WERI-Rb-1 (cell line): Measurements from ENCODE around the gene PIGN.

Experiments
- DNase-seq: peaks from one replicate; pipeline ENCODE4 v3.0.0-alpha.2; 2020
- H3K27ac ChIP-seq: fragments of 250-450 bp; sonication (Bioruptor Pico); 2 replicates; pipeline ENCODE4 v1.5.1; 2020; ENCODE audit warnings: mild to moderate bottlenecking, moderate library complexity
- H3K27me3 ChIP-seq: fragments of 250-450 bp; sonication (Bioruptor Pico); 2 replicates; pipeline ENCODE4 v1.5.1; 2021; ENCODE audit warnings: mild to moderate bottlenecking, low read depth, moderate library complexity; ENCODE audit not compliant: insufficient read depth, severe bottlenecking
- H3K36me3 ChIP-seq: fragments of 250-450 bp; sonication (Bioruptor Pico); 2 replicates; pipeline ENCODE4 v1.5.1; 2020; ENCODE audit warnings: mild to moderate bottlenecking, moderate library complexity
- H3K4me3 ChIP-seq: 2 replicates; pipeline ENCODE4 v1.5.1; 2011; ENCODE audit warnings: low read depth, mild to moderate bottlenecking, control low read depth, low read length
- H3K9me3 ChIP-seq: fragments of 250-450 bp; sonication (Bioruptor Pico); 2 replicates; pipeline ENCODE4 v1.5.1; 2021; ENCODE audit warnings: mild to moderate bottlenecking, moderate library complexity; ENCODE audit not compliant: severe bottlenecking
- CTCF ChIP-seq: IDR thresholded peaks from 2 replicates; pipeline ENCODE4 v1.5.1; 2011; ENCODE audit warnings: low read depth, mild to moderate bottlenecking, control low read depth, inconsistent platforms, low read length

PIGN gene

GRCh38 chr18:62018034-62018758 lies 168.7 kb downstream of the PIGN start:
- no peak overlapping the region for H3K27ac ChIP-seq
- H3K36me3 ChIP-seq: no peaks in the 10 kb centered on the region
- TF ChIP-seq CTCF: no peak
- no peaks in the 10 kb centered on the region for H3K27me3 ChIP-seq
- no peak overlapping the region for H3K4me3 ChIP-seq
- H3K9me3 ChIP-seq: peaks cover 3% of the 10 kb centered on the region
- no peak for DNase-seq

GRCh38 chr18:62017618-62018017 lies 169.2 kb downstream of the PIGN start:
- Histone ChIP-seq H3K4me3 (no peak overlapping the region), H3K27ac (no peak overlapping the region), H3K27me3 (no peaks in the 10 kb centered on the region), H3K9me3 (peaks cover 3% of the 10 kb centered on the region), H3K36me3 (no peaks in the 10 kb centered on the region)
- TF ChIP-seq CTCF: no peak
- no peak for DNase-seq

GRCh38 chr18:62011416-62011815 lies 175.4 kb downstream of the PIGN start:
- Histone ChIP-seq H3K27ac (no peak overlapping the region), H3K36me3 (no peaks in the 10 kb centered on the region), H3K4me3 (no peak overlapping the region), H3K27me3 (no peaks in the 10 kb centered on the region), H3K9me3 (peaks cover 3% of the 10 kb centered on the region)
- no peak for TF ChIP-seq CTCF
- no peak for DNase-seq

GRCh38 chr18:62009521-62009920 lies 177.3 kb downstream of the PIGN start:
- Histone ChIP-seq H3K4me3 (no peak overlapping the region), H3K36me3 (no peaks in the 10 kb centered on the region), H3K27me3 (no peaks in the 10 kb centered on the region), H3K9me3 (no peaks in the 10 kb centered on the region), H3K27ac (no peak overlapping the region)
- no peak for TF ChIP-seq CTCF
- DNase-seq: no peak

- DNase-seq: no peak
- Histone ChIP-seq H3K27ac (no peak overlapping the region), H3K9me3 (peaks cover 2% of the 10 kb centered on the region), H3K27me3 (no peaks in the 10 kb centered on the region), H3K4me3 (no peak overlapping the region), H3K36me3 (no peaks in the 10 kb centered on the region)
- no peak for TF ChIP-seq CTCF
These were observed 185.5 kb downstream of the PIGN start for GRCh38 chr18:62001396-62001795.

GRCh38 chr18:61998957-61999356 lies 187.9 kb downstream of the PIGN start:
- no peaks in the 10 kb centered on the region for H3K36me3 ChIP-seq
- H3K27me3 ChIP-seq: no peaks in the 10 kb centered on the region
- H3K4me3 ChIP-seq: no peak overlapping the region
- no peak for TF ChIP-seq CTCF
- DNase-seq: no peak
- peaks cover 2% of the 10 kb centered on the region for H3K9me3 ChIP-seq
- H3K27ac ChIP-seq: no peak overlapping the region
